ENCODE results near the gene LIAS.
"Not testable (repeated sequence)": the region's sequence is repeated elsewhere in the genome, so short reads cannot be mapped to it uniquely, and the experiment has no call there.

DNA sequence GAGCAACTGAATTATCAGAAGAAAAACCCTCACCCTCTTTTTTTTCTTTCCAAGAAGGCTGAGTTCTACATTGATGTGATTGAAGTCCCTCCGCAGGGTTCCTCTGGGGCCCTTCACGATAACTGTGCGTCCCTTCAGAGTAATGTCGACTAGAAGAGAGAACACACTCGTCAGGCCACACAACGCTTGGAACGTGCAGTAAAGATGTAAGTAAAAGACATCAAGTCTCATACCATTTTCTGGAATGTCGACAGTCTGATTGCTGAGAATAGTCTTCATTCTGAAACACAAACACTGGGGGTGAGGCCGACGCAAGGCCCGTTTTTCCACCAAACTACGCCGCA lies 723 bp upstream of the LIAS start:
- TF ChIP-seq, protein P1, sequence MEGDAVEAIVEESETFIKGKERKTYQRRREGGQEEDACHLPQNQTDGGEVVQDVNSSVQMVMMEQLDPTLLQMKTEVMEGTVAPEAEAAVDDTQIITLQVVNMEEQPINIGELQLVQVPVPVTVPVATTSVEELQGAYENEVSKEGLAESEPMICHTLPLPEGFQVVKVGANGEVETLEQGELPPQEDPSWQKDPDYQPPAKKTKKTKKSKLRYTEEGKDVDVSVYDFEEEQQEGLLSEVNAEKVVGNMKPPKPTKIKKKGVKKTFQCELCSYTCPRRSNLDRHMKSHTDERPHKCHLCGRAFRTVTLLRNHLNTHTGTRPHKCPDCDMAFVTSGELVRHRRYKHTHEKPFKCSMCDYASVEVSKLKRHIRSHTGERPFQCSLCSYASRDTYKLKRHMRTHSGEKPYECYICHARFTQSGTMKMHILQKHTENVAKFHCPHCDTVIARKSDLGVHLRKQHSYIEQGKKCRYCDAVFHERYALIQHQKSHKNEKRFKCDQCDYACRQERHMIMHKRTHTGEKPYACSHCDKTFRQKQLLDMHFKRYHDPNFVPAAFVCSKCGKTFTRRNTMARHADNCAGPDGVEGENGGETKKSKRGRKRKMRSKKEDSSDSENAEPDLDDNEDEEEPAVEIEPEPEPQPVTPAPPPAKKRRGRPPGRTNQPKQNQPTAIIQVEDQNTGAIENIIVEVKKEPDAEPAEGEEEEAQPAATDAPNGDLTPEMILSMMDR (IDR thresholded peaks at IDR 0.05) = not testable (repeated sequence)
- not testable (repeated sequence) for TF ChIP-seq EP300, POLR2A, POLR2AphosphoS5 (IDR thresholded peaks at IDR 0.05)

Measured in suprapubic skin (tissue), 4 donors.